ENCODE data around the gene MESD.

Gene MESD

GRCh38 chr15:80934761-80935221 lies 54.8 kb downstream of the MESD start:
- no peak for TF ChIP-seq YY1 (IDR thresholded peaks at IDR 0.05; ENCODE audit: insufficient read depth, insufficient read length)
- no peak for TF ChIP-seq ZNF274 (IDR thresholded peaks at IDR 0.05; ENCODE audit: low read depth, low read length)
- no peak for TF ChIP-seq SUZ12 (IDR thresholded peaks at IDR 0.05; ENCODE audit: extremely low read depth, insufficient read depth, insufficient read length)
- DNase-seq (ENCODE audit: low read depth, low spot score): peak; percentile 49
- Histone ChIP-seq H3K4me1 (ENCODE audit: insufficient read depth, insufficient read length) (peaks cover 4% of the 10 kb centered on the region), H3K4me3 (ENCODE audit: insufficient read length, low read depth) (no peak overlapping the region), H3K36me3 (ENCODE audit: insufficient read depth, insufficient read length, low read length) (peaks cover 5% of the 10 kb centered on the region), H3K9me3 (ENCODE audit: insufficient read depth, low read length) (no peaks in the 10 kb centered on the region), H3K27me3 (ENCODE audit: insufficient read depth, insufficient read length) (no peaks in the 10 kb centered on the region), H3K9ac (ENCODE audit: insufficient read length, low read depth) (no peak overlapping the region)

- H3K4me3 ChIP-seq (ENCODE audit: insufficient read length, low read depth): no peak overlapping the region
- H3K27me3 ChIP-seq (ENCODE audit: insufficient read depth, insufficient read length): no peaks in the 10 kb centered on the region
- H3K4me1 ChIP-seq (ENCODE audit: insufficient read depth, insufficient read length): peaks cover 4% of the 10 kb centered on the region
- no peaks in the 10 kb centered on the region for H3K9me3 ChIP-seq (ENCODE audit: insufficient read depth, low read length)
- no peak for TF ChIP-seq SUZ12 (IDR thresholded peaks at IDR 0.05; ENCODE audit: extremely low read depth, insufficient read depth, insufficient read length)
- no peak for TF ChIP-seq YY1 (IDR thresholded peaks at IDR 0.05; ENCODE audit: insufficient read depth, insufficient read length)
- no peak for TF ChIP-seq ZNF274 (IDR thresholded peaks at IDR 0.05; ENCODE audit: low read depth, low read length)
- no peak for DNase-seq (ENCODE audit: low read depth, low spot score)
- H3K9ac ChIP-seq (ENCODE audit: insufficient read length, low read depth): no peak overlapping the region
- peaks cover 5% of the 10 kb centered on the region for H3K36me3 ChIP-seq (ENCODE audit: insufficient read depth, insufficient read length, low read length)
Observed at GRCh38 chr15:80932989-80933388, 56.6 kb downstream of the MESD start.

- Histone ChIP-seq H3K36me3 (ENCODE audit: insufficient read depth, insufficient read length, low read length) (peaks cover 5% of the 10 kb centered on the region), H3K27me3 (ENCODE audit: insufficient read depth, insufficient read length) (no peaks in the 10 kb centered on the region), H3K4me1 (ENCODE audit: insufficient read depth, insufficient read length) (peaks cover 4% of the 10 kb centered on the region), H3K4me3 (ENCODE audit: insufficient read length, low read depth) (no peak overlapping the region), H3K9ac (ENCODE audit: insufficient read length, low read depth) (no peak overlapping the region), H3K9me3 (ENCODE audit: insufficient read depth, low read length) (no peaks in the 10 kb centered on the region)
- no peak for DNase-seq (ENCODE audit: low read depth, low spot score)
- TF ChIP-seq SUZ12 (IDR thresholded peaks at IDR 0.05; ENCODE audit: extremely low read depth, insufficient read depth, insufficient read length) (no peak), YY1 (IDR thresholded peaks at IDR 0.05; ENCODE audit: insufficient read depth, insufficient read length) (no peak), ZNF274 (IDR thresholded peaks at IDR 0.05; ENCODE audit: low read depth, low read length) (no peak)
Observed at GRCh38 chr15:80932513-80932815, 57.2 kb downstream of the MESD start.

GRCh38 chr15:80931721-80932512 lies 57.7 kb downstream of the MESD start:
- H3K9ac ChIP-seq (ENCODE audit: insufficient read length, low read depth): no peak overlapping the region
- TF ChIP-seq SUZ12 (IDR thresholded peaks at IDR 0.05; ENCODE audit: extremely low read depth, insufficient read depth, insufficient read length) (no peak), YY1 (IDR thresholded peaks at IDR 0.05; ENCODE audit: insufficient read depth, insufficient read length) (no peak), ZNF274 (IDR thresholded peaks at IDR 0.05; ENCODE audit: low read depth, low read length) (no peak)
- H3K9me3 ChIP-seq (ENCODE audit: insufficient read depth, low read length): no peaks in the 10 kb centered on the region
- DNase-seq (ENCODE audit: low read depth, low spot score): no peak
- no peaks in the 10 kb centered on the region for H3K27me3 ChIP-seq (ENCODE audit: insufficient read depth, insufficient read length)
- H3K4me1 ChIP-seq (ENCODE audit: insufficient read depth, insufficient read length): peaks cover 4% of the 10 kb centered on the region
- peaks cover 4% of the 10 kb centered on the region for H3K36me3 ChIP-seq (ENCODE audit: insufficient read depth, insufficient read length, low read length)
- H3K4me3 ChIP-seq (ENCODE audit: insufficient read length, low read depth): no peak overlapping the region

- H3K9ac ChIP-seq (ENCODE audit: insufficient read length, low read depth): no peak overlapping the region
- no peaks in the 10 kb centered on the region for H3K9me3 ChIP-seq (ENCODE audit: insufficient read depth, low read length)
- TF ChIP-seq SUZ12 (IDR thresholded peaks at IDR 0.05; ENCODE audit: extremely low read depth, insufficient read depth, insufficient read length): no peak
- no peak for TF ChIP-seq YY1 (IDR thresholded peaks at IDR 0.05; ENCODE audit: insufficient read depth, insufficient read length)
- no peak for TF ChIP-seq ZNF274 (IDR thresholded peaks at IDR 0.05; ENCODE audit: low read depth, low read length)
- H3K4me1 ChIP-seq (ENCODE audit: insufficient read depth, insufficient read length): peaks cover 4% of the 10 kb centered on the region
- no peaks in the 10 kb centered on the region for H3K27me3 ChIP-seq (ENCODE audit: insufficient read depth, insufficient read length)
- no peak for DNase-seq (ENCODE audit: low read depth, low spot score)
- no peaks in the 10 kb centered on the region for H3K36me3 ChIP-seq (ENCODE audit: insufficient read depth, insufficient read length, low read length)
- H3K4me3 ChIP-seq (ENCODE audit: insufficient read length, low read depth): no peak overlapping the region
Observed at GRCh38 chr15:80931191-80931590, 58.4 kb downstream of the MESD start.

GRCh38 chr15:80929689-80930088 lies 59.9 kb downstream of the MESD start:
- peaks cover 4% of the 10 kb centered on the region for H3K4me1 ChIP-seq (ENCODE audit: insufficient read depth, insufficient read length)
- H3K9me3 ChIP-seq (ENCODE audit: insufficient read depth, low read length): no peaks in the 10 kb centered on the region
- H3K9ac ChIP-seq (ENCODE audit: insufficient read length, low read depth): no peak overlapping the region
- TF ChIP-seq ZNF274 (IDR thresholded peaks at IDR 0.05; ENCODE audit: low read depth, low read length) (no peak), YY1 (IDR thresholded peaks at IDR 0.05; ENCODE audit: insufficient read depth, insufficient read length) (no peak), SUZ12 (IDR thresholded peaks at IDR 0.05; ENCODE audit: extremely low read depth, insufficient read depth, insufficient read length) (no peak)
- H3K36me3 ChIP-seq (ENCODE audit: insufficient read depth, insufficient read length, low read length): no peaks in the 10 kb centered on the region
- H3K27me3 ChIP-seq (ENCODE audit: insufficient read depth, insufficient read length): no peaks in the 10 kb centered on the region
- H3K4me3 ChIP-seq (ENCODE audit: insufficient read length, low read depth): no peak overlapping the region
- DNase-seq (ENCODE audit: low read depth, low spot score): no peak

GRCh38 chr15:80929225-80929624 lies 60.4 kb downstream of the MESD start:
- no peak for DNase-seq (ENCODE audit: low read depth, low spot score)
- TF ChIP-seq YY1 (IDR thresholded peaks at IDR 0.05; ENCODE audit: insufficient read depth, insufficient read length): no peak
- TF ChIP-seq ZNF274 (IDR thresholded peaks at IDR 0.05; ENCODE audit: low read depth, low read length): no peak
- TF ChIP-seq SUZ12 (IDR thresholded peaks at IDR 0.05; ENCODE audit: extremely low read depth, insufficient read depth, insufficient read length): no peak
- no peaks in the 10 kb centered on the region for H3K27me3 ChIP-seq (ENCODE audit: insufficient read depth, insufficient read length)
- H3K9ac ChIP-seq (ENCODE audit: insufficient read length, low read depth): no peak overlapping the region
- no peaks in the 10 kb centered on the region for H3K4me1 ChIP-seq (ENCODE audit: insufficient read depth, insufficient read length)
- H3K9me3 ChIP-seq (ENCODE audit: insufficient read depth, low read length): no peaks in the 10 kb centered on the region
- H3K36me3 ChIP-seq (ENCODE audit: insufficient read depth, insufficient read length, low read length): no peaks in the 10 kb centered on the region
- H3K4me3 ChIP-seq (ENCODE audit: insufficient read length, low read depth): no peak overlapping the region

Measured in NT2/D1 (cell line).